ENCODE measurements around the gene ADGRG1. TPM values are rescaled to one million over a fixed set of nuclear protein-coding genes. Genes with fewer than 3 reads are reported as not detected.

ADGRG1 gene
- total RNA-seq, 6 experiments from 2014 or later, result 1.8 to 4.2 (median 3.4) TPM

- WGBS (ENCODE audit: insufficient coverage, low coverage, low lambda C conversion rate, missing lambda C conversion rate), result 78% methylated on average over 7 of the region's 10 CpGs
- DNase-seq (no peak), ATAC-seq (no peak)
- no peaks in the 10 kb centered on the region for H3K27me3 ChIP-seq
- peak overlapping the region in 1 of 3 donors; percentile 55 for H3K27ac ChIP-seq
- peaks cover 0 to 22% (median 5%) of the 10 kb centered on the region in 4 donors for H3K4me1 ChIP-seq
- H3K9me3 ChIP-seq, result no peaks in the 10 kb centered on the region
- intact Hi-C loops (cut with DNase I), result no loop called here
- H3K36me3 ChIP-seq, result no peaks in the 10 kb centered on the region
- TF ChIP-seq POLR2A (IDR thresholded peaks at IDR 0.05) (no peak), CTCF (IDR thresholded peaks at IDR 0.05) (no peak)
- H3K4me3 ChIP-seq, result no peak overlapping the region
Observed at GRCh38 chr16:57607676-57608461, 20.6 kb upstream of the ADGRG1 start.

DNA sequence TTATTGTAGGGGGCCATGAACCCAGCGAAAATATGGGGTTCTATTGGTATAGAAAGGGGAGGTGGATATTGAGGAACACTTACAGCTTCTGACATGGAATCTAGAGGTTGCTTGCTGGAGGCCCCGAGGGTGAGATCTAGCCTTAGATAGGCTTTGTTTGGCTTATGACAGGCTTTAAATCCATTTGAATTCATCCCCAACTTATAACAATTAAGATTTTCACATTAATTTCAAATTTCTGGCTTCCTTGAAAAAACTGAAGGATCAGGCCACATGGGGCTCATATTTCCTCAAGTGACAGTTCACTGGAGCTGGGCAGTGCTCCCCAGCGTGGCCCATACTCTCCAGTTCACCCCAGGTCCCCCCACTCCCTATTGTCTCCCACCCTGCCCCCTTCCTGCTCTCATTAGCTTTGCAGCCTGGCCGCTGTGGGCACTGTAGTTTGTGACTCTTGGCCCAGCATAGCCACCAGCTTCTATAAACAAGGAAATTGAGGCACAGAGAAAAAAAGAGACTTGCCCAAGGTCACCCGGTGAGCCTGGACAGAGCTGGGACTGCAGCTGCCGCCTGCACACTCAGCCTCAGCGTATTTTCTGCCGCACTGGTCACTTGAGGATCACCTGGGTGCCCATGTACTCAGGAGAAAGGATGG, 19.8 kb upstream of the ADGRG1 start:
- Histone ChIP-seq H3K27ac (no peak overlapping the region), H3K36me3 (no peaks in the 10 kb centered on the region), H3K9me3 (no peaks in the 10 kb centered on the region), H3K4me3 (no peak overlapping the region), H3K27me3 (no peaks in the 10 kb centered on the region), H3K4me1 (peaks cover 0 to 22% (median 5%) of the 10 kb centered on the region in 4 donors)
- DNase-seq (no peak), ATAC-seq (no peak)
- 78% methylated on average over 4 of the region's 8 CpGs for WGBS (ENCODE audit: insufficient coverage, low coverage, low lambda C conversion rate, missing lambda C conversion rate)
- intact Hi-C loops (cut with DNase I), result no loop called here
- TF ChIP-seq POLR2A (IDR thresholded peaks at IDR 0.05), result no peak
- no peak for TF ChIP-seq CTCF (IDR thresholded peaks at IDR 0.05)

DNA sequence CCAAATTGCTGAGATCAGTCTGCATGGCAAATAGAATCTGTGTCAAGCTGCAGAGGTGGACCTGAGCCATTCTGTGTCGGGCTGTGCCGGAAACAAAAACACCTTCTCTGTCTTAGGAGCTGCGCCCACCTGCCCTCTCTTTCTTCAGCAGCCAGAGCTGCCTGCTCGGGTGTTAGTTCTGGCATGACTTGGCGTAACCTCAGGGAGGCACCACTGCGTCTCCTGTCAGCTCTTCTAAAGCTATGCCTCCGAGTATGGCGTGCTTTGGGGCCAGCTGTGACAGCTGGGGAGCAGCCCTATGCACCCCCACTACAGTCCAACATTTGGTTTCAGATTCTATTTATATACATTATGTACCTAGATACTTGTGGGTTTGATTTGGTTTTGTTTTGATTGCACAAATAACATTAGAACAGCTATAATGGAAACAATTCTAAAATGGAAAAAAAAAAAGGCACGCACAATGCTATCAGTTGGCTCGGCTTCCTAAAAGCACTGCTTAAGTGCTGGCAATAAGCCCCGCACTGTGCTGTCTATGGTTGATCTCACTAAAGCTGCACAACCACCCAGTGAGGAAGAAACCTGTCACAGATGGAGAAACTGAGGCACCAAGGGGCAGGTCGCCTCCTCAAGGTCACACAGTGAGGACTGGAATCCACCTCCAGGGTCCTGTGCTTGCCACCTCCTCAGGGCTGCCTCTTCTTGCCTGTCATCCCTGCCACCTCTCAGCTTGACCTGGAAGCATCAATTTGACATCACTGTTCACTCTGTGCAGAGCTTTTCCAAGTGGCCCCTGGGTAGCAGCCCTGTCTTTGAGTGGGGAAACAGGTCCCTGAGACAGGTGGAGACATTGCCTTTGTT, 18.7 kb upstream of the ADGRG1 start:
- WGBS (ENCODE audit: insufficient coverage, low coverage, low lambda C conversion rate, missing lambda C conversion rate), result 37% methylated on average over 8 of the region's 12 CpGs
- Histone ChIP-seq H3K27ac (no peak overlapping the region), H3K4me1 (peaks cover 0 to 22% (median 5%) of the 10 kb centered on the region in 4 donors)

More for the DNA sequence above, 18.7 kb upstream of the ADGRG1 start:
- DNase-seq, result no peak
- peak in 2 of 4 donors; percentile 25 to 29 for ATAC-seq
- Histone ChIP-seq H3K27me3 (no peaks in the 10 kb centered on the region), H3K4me3 (no peak overlapping the region), H3K9me3 (no peaks in the 10 kb centered on the region), H3K36me3 (no peaks in the 10 kb centered on the region)
- TF ChIP-seq CTCF (IDR thresholded peaks at IDR 0.05), result no peak
- TF ChIP-seq POLR2A (IDR thresholded peaks at IDR 0.05), result no peak
- intact Hi-C loops (cut with DNase I), result no loop called here
